Mucosa of gallbladder (tissue), 1 donor: ENCODE measurements around the gene ABTB1. TPM values are rescaled to one million over a fixed set of nuclear protein-coding genes. Genes with fewer than 3 reads are reported as not detected.
"Not testable (repeated sequence)": the region's sequence is repeated elsewhere in the genome, so short reads cannot be mapped to it uniquely, and the experiment has no call there.

Experiments
- DNase-seq: peaks from one replicate; pipeline ENCODE4 v3.0.0-alpha.2; 2020; ENCODE audit warnings: low spot score
- total RNA-seq: library from RNA; stranded (reverse); gene quantifications from one replicate; pipeline ENCODE4 v1.2.1, GENCODE V29; 2021
- donor health status: DM: no; HTN: no; CAD: no.

The ABTB1 gene
- total RNA-seq, 1 donor from 2014 or later = 57.7 TPM

DNA sequence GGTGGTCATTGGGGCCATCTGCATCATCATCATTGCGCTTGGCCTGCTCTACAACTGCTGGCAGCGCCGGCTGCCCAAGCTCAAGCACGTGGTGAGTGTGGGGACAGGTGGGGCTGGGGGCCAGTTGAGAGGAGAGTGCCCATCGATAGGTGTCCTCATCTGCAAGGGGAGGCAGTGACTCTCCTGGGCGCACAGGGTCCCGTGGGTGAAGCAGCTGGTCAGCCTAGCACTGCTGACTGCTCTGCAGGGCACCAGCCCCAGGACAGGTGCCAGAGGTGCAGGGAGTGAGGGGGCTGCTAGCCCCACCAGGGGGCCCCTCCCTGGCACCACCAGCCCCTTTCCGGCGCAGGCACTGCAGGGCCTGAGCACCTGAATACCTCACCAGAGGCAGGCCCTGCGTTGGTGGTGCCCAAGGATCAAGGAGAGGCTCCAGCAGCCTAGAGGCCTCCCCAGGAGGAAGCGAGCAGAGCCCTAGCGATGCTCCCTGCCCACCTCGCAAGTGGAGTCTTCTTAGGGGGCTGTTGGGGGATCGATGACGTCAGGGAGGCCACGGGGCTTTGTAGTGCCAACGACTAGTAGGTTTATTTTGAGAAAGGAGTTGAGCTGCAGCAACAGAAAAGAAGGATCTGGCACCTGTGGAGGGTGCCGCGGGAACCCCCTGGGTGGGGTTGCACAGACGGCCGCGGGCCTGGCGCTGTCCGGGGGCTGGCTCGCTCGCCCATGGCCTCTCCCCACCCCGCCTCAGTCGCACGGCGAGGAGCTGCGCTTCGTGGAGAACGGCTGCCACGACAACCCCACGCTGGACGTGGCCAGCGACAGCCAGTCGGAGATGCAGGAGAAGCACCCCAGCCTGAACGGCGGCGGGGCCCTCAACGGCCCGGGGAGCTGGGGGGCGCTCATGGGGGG lies 976 bp upstream of the ABTB1 start:
- no peak for DNase-seq

GRCh38 chr3:127673191-127674100 lies 694 bp downstream of the ABTB1 start:
- no peak for DNase-seq

DNA sequence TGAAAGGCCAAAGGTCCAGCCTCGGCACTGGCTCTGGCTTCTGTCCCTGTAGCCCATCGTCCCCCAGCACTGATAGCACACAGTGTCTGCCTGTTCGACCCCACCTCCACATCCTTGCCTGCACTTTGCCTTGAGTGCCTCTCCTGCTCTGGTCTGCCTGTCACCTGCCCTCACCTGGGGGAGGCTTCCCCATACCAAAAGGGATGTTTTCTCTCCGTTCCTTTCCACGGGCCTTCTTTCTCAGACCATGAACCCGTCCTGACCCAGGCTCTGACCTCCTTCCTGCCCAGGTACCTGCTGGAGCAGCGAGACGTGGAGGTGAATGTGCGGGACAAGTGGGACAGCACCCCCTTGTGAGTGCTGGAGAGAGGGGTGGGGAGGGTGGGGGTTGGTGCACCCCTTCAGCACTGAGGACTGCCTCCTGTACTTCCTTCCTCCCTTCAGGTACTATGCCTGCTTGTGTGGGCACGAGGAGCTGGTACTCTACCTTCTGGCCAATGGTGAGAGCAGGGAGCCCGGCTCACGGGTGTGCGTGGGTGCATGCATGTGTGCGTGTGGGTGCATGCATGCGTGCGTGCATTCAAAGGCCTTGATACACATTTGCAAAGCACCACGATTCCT lies 1.5 kb downstream of the ABTB1 start:
- DNase-seq = no peak

DNA sequence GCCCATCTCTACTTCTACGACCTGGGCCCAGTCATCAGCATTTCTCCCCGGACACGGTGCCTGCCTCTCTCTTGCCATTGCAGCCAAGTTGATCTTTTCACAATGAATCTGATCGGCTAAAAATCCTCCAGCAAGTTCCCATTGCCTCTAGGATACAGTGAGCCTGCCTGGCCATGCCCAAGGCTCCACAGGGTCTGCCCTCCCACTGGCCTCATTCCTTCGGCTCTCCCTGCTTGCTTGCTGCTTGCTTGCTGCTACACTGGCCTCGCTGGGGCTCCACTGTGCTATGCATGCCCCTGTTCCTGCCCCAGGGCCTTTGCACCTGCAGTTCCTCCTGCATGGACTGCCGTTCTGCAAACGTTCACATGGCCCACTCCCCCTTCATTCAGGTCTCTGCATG lies 2.0 kb downstream of the ABTB1 start:
- DNase-seq = no peak

GRCh38 chr3:127675651-127676391 lies 3.1 kb downstream of the ABTB1 start:
- no peak for DNase-seq

GRCh38 chr3:127676456-127676855 lies 3.7 kb downstream of the ABTB1 start:
- DNase-seq = no peak

GRCh38 chr3:127676921-127677351 lies 4.2 kb downstream of the ABTB1 start:
- no peak for DNase-seq

DNA sequence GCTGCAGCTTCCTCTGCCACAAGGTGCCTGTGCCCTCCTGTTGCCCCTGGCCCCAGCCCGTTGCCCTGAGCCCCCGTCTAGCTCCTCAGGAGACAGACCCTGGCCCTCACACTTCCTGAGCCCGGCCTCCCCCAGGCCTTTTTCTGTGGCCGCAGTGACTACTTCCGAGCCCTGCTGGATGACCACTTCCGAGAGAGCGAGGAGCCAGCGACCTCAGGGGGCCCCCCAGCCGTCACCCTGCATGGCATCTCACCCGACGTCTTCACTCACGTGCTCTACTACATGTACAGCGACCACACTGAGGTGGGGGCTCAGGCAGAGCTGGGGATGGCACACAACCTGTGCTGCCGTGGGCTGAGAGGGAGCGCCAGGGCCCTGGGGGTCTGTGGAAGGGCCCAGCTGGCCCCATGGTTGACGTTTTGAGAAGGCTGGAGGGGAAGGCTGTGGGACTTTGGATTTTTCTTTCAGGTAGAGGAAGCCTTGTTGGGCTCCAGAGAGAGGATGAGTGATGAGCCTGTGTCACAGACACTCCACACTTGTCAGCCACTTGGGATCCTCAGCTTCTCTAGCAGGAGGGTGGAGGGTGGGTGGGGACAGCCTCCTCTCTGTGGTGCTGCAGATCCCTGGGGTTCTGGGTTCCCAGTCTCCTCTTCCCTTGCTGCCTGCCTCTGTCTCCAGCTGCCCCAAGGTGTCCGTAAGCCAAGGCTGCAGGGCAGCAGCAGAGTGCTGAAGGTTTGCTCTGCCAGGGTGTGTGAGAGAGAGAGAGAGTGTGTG lies 5.0 kb downstream of the ABTB1 start:
- no peak for DNase-seq

DNA sequence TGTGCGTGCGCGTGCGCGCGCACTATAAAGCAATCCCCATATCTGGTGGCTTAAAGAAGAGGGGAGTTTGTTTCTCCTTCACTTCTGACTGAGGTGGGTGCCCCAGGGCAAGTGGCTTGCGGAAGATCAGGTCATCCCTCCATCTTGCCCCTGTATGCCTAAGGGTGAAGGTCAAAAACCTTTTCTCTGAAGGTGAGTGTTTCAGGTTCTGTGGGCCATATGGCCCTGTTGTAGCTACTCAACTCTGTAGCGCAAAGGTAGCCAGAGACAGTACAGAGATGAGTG lies 5.5 kb downstream of the ABTB1 start:
- no peak for DNase-seq

DNA sequence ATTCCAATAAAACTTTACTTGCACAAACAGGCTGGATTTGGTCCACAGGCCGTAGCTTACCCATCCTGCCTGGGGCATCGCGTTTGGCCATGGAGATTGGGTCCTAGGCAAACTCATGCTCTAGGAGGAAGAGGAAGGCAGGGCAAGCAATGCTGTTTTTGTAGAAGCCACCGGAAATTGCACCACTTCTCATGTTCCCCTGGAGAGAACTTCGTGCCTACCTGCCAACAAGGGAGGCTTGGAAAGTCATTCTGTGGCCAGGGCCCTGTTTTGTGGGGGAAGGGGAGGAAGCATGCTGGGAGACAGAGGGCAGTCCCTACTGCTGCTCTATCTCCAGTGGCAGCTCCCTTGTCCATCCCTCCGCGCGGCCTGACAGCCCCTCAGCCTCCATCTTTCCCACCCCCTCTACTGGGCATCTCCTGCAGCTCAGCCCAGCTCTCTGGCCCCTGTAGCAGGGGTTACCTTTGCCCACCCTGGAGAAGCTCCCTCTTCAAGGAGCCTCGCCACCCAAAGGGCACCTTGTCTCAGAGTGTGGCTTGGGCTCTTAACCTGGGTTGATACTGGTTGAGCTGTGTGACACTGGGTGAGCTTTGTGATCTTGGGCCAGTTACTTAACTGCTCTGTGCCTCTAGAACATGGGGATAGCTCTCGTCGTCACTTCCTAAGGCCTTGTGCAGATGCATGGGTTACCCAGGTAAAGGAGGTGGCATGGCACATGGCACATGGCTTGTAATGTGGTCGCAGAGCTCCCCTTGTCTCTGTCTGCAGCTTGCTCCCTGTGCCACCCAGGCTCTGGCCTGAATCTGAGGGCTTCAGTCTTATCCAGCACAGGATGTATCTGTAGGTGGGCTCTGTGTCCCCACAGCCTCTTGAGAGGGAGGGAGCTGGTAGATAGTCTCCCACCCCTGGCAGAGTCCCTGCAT lies 6.1 kb downstream of the ABTB1 start:
- no peak for DNase-seq

DNA sequence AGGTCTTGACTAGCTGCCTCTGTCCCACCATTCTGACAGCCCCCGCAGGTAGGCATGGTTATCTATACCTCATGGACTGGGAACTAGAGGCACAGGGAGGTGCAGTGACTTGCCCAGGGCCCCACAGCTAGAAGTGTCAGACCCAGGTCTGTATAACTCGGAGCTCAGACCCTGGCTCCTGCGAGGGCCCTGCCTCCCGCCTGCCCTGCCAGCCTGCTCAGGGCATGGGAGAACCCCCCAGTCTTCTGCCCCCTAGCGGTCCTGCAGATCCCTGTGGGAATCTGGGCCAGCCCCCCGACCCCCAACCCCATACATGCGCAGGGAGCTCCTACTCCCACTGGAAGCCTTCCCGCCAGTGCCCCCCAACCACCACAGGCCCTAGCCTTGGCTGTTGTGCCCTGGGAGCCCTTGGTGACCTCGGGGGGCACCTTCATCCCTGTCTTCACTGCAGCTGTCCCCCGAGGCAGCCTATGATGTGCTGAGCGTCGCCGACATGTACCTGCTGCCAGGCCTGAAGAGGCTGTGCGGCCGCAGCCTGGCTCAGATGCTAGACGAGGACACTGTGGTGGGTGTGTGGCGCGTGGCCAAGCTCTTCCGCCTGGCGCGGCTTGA lies 6.9 kb downstream of the ABTB1 start:
- no peak for DNase-seq

GRCh38 chr3:127680146-127680661 lies 7.5 kb downstream of the ABTB1 start:
- DNase-seq = no peak

GRCh38 chr3:127680798-127681221 lies 8.1 kb downstream of the ABTB1 start:
- no peak for DNase-seq

DNA sequence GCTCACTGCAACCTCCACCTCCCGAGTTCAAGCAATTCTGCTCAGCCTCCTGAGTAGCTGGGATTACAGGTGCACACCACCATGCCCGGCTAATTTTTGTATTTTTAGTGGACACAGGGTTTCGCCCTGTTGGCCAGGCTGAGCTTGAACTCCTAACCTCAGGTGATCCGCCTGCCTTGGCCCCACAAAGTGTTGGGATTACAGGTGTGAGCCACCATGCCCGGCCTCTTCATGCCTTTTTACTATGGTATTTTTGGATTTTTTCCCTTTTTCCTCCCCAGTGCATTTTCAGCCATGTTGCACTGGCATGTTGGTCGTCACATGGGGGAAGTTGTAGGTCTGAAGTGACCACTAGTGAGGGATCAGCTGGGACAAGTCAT lies 9.4 kb downstream of the ABTB1 start:
- not testable (repeated sequence) for DNase-seq

DNA sequence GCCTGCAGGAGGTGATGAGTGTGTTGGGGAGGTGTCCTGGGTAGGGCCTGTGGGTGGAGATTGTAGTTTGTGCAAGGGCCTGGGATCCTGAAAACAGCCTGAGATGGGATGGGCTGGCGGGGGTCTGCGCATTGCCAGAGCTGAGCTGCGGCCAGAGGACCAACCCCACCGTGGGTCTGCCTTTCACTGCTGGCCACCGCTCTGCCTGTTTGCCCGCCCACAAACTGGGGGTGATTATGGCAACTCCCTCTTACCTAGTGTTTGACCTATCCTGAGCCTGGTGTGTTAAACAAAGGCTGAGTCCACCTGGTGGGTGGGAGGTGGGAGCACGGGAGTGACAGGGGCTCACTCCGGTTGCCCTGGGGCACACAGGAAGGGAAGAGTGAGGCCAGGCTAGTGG lies 9.8 kb downstream of the ABTB1 start:
- no peak for DNase-seq

GRCh38 chr3:127684871-127685707 lies 12.3 kb downstream of the ABTB1 start:
- no peak for DNase-seq

DNA sequence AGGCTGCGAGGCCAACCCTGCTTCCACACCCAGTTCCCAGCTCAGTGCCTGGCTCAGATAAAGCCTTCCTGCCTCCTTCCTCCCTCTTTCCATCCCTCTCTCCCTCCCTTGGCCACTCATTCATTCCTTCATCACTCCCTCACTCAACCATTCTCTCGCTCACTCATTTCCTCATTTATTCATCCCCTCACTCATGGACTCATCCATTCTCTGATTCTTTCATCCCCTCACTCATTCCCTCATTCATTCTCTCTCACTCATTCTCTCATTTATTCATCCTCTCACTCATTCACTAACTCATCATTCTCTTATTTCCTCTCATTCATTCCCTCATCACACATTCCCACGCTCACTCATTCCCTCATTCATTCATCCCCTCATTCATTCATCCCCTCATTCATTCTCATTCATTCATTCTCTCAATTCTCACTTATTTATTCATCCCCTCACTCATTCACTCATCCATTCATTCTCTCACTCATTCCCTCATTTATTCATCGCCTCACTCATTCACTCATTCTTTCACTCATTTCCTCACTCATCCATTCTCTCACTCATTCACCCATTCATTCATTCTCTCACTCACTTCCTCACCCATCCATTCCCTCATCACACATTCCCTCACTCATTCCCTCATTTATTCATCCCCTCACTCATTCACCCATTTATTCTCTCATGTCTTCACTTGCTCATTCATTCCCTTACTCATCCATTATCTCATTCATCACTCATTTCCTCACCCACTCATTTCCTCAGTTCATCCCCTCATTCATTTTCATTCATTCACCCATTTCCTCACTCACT lies 13.2 kb downstream of the ABTB1 start:
- DNase-seq = no peak
